ENCODE data around the gene ADAMTSL5. TPM values are rescaled to one million over a fixed set of nuclear protein-coding genes. Genes with fewer than 3 reads are reported as not detected.

Gene ADAMTSL5
- total RNA-seq, 1 donor from 2014 or later, result not detected

DNA sequence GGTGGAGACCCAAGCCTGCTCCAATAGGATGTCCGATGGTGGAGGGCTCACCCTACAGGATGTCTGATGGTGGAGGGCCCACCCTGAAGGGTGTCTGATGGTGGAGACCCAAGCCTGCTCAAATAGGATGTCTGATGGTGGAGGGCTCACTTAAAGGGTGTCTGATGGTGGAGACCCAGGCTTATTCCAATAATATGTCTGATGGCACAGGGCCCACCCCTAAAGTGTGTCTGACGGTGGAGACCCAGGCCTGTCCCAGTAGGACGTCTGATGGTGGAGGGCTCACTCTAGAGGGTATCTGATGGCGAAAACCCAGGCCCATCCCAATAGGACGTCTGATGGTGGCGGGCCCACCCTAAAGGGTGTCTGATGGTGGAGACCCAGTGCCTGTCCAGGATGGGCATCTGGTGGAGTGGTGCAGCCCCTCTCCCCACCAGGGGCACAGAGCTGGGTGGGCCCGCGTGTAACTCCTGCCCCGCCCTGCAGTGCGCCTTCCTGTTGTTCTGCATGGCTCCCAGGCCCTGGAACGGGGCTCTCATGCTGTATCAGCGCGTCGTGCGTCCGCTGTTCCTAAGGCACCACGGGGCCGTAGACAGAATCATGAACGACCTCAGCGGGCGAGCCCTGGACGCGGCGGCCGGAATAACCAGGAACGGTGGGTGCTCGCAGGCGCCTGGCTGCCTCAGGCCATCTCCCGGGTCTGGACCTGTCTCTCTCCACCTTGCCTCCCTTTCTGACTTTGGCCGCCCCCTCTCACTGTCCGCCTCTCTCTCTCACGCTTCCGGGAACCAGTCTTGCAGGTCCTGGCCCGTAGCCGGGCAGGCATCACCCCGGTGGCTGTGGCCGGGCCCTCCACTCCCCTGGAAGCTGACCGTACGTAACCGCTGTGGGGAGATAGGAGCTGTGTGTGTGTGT, 16.8 kb downstream of the ADAMTSL5 start:
- no peak for DNase-seq

DNA sequence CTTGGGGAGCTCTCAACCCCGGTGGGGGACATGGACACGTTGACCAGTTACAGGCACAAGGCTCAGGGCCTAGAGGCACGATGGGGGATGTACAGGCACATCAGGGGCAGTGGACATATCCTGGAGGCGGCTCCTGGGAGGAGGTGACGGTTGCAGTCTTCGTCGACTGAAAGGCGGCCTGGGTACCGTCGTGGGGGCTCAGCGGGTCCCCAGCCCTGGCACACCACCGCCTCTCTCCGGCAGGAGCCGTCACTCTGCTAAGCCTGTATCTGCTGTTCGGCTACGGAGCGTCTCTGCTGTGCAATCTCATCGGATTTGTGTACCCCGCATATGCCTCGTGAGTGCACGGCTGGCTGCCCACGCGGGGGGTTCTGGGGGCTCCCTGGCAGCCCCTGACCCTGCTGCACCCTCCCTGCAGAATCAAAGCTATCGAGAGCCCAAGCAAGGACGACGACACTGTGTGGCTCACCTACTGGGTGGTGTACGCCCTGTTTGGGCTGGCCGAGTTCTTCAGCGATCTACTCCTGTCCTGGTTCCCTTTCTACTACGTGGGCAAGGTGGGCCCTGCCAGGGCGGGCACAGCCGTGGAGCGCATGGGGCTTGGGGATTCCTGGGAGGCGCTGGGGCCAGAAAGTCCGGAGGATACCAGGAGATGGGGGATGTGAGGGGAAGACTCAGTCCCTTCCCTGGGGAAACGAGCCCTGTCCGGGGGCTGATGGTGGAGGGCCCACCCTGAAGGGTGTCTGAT, 17.6 kb downstream of the ADAMTSL5 start:
- DNase-seq, result no peak

GRCh38 chr19:1494115-1494815, 18.6 kb downstream of the ADAMTSL5 start:
- DNase-seq, result no peak

GRCh38 chr19:1492474-1493006, 20.3 kb downstream of the ADAMTSL5 start:
- peak; percentile 42 for DNase-seq

- no peak for DNase-seq
These were observed 21.0 kb downstream of the ADAMTSL5 start for GRCh38 chr19:1491849-1492170.

GRCh38 chr19:1491114-1491848, 21.5 kb downstream of the ADAMTSL5 start, which contains the start of gene REEP6:
REEP6 (plus strand) TSS chr19:1491181; CDS start chr19:1491270, 89 bp downstream.
- DNase-seq, result no peak

GRCh38 chr19:1490311-1491113, 22.3 kb downstream of the ADAMTSL5 start, which contains the start of gene PCSK4:
PCSK4 (minus strand) TSS chr19:1490350; CDS start chr19:1490346, 4 bp downstream.
- peak; percentile 99 for DNase-seq

- no peak for DNase-seq
These were observed 23.1 kb downstream of the ADAMTSL5 start for GRCh38 chr19:1489463-1490310.

GRCh38 chr19:1488282-1488601, 24.6 kb downstream of the ADAMTSL5 start:
- no peak for DNase-seq

GRCh38 chr19:1487576-1488281, 25.1 kb downstream of the ADAMTSL5 start:
- DNase-seq, result no peak

- DNase-seq, result no peak
These were observed 25.9 kb downstream of the ADAMTSL5 start for GRCh38 chr19:1486720-1487575.

- no peak for DNase-seq
These were observed 28.8 kb downstream of the ADAMTSL5 start for GRCh38 chr19:1483979-1484428.

GRCh38 chr19:1483131-1483978, 29.5 kb downstream of the ADAMTSL5 start:
- no peak for DNase-seq

DNA sequence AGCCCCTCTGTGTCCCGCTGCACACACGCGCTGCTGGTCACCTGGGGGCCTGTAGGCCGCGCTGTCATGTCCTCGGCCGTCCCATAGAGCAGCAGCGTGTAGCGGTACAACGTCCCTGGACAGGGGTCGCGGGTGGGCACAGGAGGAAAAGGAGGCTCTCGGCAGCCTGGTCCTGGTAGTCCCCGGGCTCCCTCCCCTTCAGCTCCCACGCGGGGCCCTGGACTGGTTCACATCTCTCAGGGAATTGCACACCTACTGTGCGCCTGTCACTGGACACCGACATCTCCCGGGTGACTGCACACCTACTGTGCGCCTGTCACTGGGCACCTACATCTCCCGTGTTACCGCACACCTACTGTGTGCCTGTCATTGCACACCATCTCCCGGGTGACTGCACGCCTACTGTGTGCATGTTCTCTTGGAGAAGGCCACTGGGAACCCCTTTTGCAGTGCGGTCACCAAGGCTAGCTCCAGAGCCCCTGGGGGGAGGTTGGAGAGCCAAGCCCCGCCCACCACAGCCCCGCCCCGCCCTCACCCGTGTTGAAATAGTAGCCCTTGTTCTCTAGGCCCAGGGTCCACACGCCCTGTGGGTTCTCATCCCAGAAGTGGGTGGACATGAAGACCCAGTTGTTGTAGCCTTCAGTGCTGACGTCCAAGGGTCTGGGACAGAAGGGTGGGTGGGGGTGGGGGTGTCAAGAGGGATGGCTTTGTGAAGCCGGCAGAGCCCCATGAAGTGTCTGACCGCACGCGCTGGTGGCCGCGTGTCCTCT, 30.3 kb downstream of the ADAMTSL5 start:
- no peak for DNase-seq

DNA sequence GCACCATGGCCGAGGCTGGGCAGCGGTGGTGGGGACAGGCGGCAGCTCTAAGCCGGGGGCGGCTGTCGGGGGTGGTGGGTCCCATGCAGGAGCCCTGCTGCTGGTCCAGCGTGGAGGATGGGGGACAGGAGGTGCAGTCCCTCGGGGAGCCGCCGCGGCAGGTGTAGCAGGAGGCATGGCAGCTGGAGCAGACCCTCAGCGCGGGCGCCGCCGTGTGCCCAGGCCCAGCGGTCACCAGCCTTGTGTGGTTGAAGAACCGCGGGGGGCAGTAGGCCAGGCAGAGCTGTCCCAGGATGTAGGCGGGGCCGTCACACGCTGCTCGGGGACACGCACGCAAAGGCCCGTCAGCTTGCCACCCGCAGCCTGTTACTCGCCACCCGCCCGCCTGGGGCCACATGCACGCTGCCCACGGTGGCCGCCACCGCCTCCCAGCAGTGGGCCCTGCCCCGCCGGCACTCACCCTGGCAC, 30.9 kb downstream of the ADAMTSL5 start:
- DNase-seq, result no peak

GRCh38 chr19:1481224-1481892, 31.5 kb downstream of the ADAMTSL5 start:
- no peak for DNase-seq
